Panc1 (cell line): ENCODE results near the gene CFAP45. TPM values are rescaled to one million over a fixed set of nuclear protein-coding genes. Genes with fewer than 3 reads are reported as not detected.

Experiments used
- ATAC-seq: fragments of 200-7000 bp; cut with Tn5 transposase; 2 replicates; pipeline ENCODE4 v1.9.1; 2020; ENCODE audit warnings: mild to moderate bottlenecking, moderate library complexity
- BruUV-seq: library from RNA; stranded (reverse); fragments of 400-500 nt; replicated peaks from 2 replicates; lab custom pipeline; 2021; lab: Mats Ljungman, UMichigan
- CTCF ChIA-PET: fragments of 300-600 bp; sonication (Branson Sonifier 250); formaldehyde crosslinking; loops from one replicate; lab custom pipeline; 2022; ENCODE audit warnings: antibody characterized with exemption; lab: Charles Lee
- POLR2A ChIA-PET: fragments of 300-600 bp; sonication (Branson Sonifier 250); formaldehyde crosslinking; loops from one replicate; lab custom pipeline; 2022; ENCODE audit warnings: antibody characterized with exemption; lab: Charles Lee
- DNase-seq: peaks from one replicate; pipeline ENCODE4 v3.0.0-alpha.2; 2010; ENCODE audit warnings: low read depth, low spot score
- H3K27ac ChIP-seq: 2 replicates; pipeline ENCODE4 v1.5.1; 2011; ENCODE audit warnings: mild to moderate bottlenecking, low read length, inconsistent platforms
- H3K27me3 ChIP-seq: fragments of 200-500 bp; sonication (Bioruptor generic); 2 replicates; pipeline ENCODE4 v1.6.0; 2014; ENCODE audit warnings: low read length, inconsistent platforms; ENCODE audit not compliant: control insufficient read depth, insufficient read depth
- H3K36me3 ChIP-seq: fragments of 200-500 bp; sonication (Bioruptor generic); 2 replicates; pipeline ENCODE4 v1.5.1; 2014; ENCODE audit warnings: inconsistent platforms, mild to moderate bottlenecking, low read length, moderate library complexity; ENCODE audit not compliant: control insufficient read depth, insufficient read depth
- H3K4me1 ChIP-seq: 2 replicates; pipeline ENCODE4 v1.5.1; 2011; ENCODE audit warnings: inconsistent platforms, mild to moderate bottlenecking, low read length, moderate library complexity; ENCODE audit not compliant: control insufficient read depth, insufficient read depth
- H3K4me3 ChIP-seq, 2 experiments: 2 replicates each; pipeline ENCODE4 v1.5.1; 2011 to 2012; ENCODE audit warnings: low read depth in 2 of 2, low read length in 2 of 2, mild to moderate bottlenecking in 2 of 2, inconsistent platforms in 1 of 2, moderate library complexity in 1 of 2
- H3K9me3 ChIP-seq: fragments of 200-500 bp; sonication (Bioruptor generic); 2 replicates; pipeline ENCODE4 v1.5.1; 2014; ENCODE audit warnings: low read depth, mild to moderate bottlenecking, inconsistent platforms, low read length, moderate library complexity; ENCODE audit not compliant: control insufficient read depth, insufficient read depth
- POLR2AphosphoS5 ChIP-seq: IDR thresholded peaks from 2 replicates; pipeline ENCODE4 v1.6.1; 2012; ENCODE audit warnings: mild to moderate bottlenecking, low read depth, low read length, moderate library complexity
- SIN3A ChIP-seq: IDR thresholded peaks from 2 replicates; pipeline ENCODE4 v1.6.1; 2012; ENCODE audit warnings: low read depth, mild to moderate bottlenecking, low read length, moderate library complexity, borderline replicate concordance; ENCODE audit not compliant: insufficient read depth
- TCF7L2 ChIP-seq: IDR thresholded peaks from 2 replicates; pipeline ENCODE4 v1.6.1; 2011; ENCODE audit warnings: mild to moderate bottlenecking, low read depth, low read length, inconsistent platforms
- in situ Hi-C: cut with HindIII; loops from 2 replicates; pipeline ENCODE4 v1.10.0; 2016; ENCODE audit warnings: low sequenced_read_pairs, low pct_unique_long_range_greater_than_20kb
- intact Hi-C: fragments of 100-400 bp; cut with micrococcal nuclease; formaldehyde crosslinking; loops from one replicate; pipeline ENCODE4 v1.10.0; 2022; ENCODE audit not compliant: unreplicated experiment
- total RNA-seq: library from RNA; stranded (reverse); gene quantifications from one replicate; pipeline ENCODE4 v1.2.1, GENCODE V29; 2021; ENCODE audit not compliant: unreplicated experiment
- TF ChIP-seq, protein P1 (sequence below), 2 experiments: IDR thresholded peaks; 2 replicates each; pipeline ENCODE4 v1.6.1; 2011 to 2012; ENCODE audit warnings: low read depth in 2 of 2, control low read depth in 1 of 2, low read length in 1 of 2, mild to moderate bottlenecking in 1 of 2, moderate library complexity in 1 of 2; ENCODE audit not compliant: insufficient read depth in 1 of 2
- TF ChIP-seq, protein P2 (sequence below): fragments of 450-650 bp; IDR thresholded peaks from 2 replicates; pipeline ENCODE4 v1.5.1; 2017; ENCODE audit warnings: mild to moderate bottlenecking

Gene CFAP45
- total RNA-seq, 1 experiment from 2014 or later = 1.6 TPM

DNA sequence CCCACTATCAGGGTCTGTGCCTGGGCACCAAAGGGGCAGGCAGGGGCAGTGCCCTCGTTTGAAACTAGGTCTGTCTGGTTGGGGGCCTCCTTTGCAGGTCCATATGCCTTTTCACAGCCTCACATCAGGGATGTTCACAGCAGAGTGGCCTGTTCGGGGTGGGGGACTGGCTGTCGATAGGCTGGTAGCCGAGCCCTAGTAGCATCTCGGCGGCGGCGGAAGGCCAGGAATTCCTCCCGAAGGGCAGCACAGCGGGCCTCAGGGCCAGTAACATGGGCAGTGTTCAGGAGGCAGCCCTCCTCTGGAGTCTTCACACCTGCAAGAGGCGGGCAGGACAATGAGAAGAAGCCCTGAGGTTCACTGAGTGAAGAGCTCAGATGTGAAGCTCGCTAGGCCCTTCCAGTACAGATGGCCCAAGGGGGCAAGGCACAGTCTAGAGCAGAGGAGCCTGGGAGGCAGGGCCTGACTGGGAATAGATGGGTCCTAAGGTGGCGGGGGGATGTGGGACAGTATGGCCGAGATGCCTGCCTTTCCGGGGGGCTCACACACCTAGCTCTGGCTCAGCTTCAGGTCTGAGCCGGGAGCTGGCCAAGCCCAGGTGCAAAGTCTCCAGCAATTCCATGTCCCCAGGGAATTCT lies 27.4 kb upstream of the CFAP45 start:
- Histone ChIP-seq H3K4me1 (peaks cover 17% of the 10 kb centered on the region), H3K9me3 (no peaks in the 10 kb centered on the region), H3K4me3 (no peak overlapping the region), H3K27ac (no peak overlapping the region; the same call in 1 of the 2 replicates), H3K36me3 (no peaks in the 10 kb centered on the region), H3K27me3 (no peaks in the 10 kb centered on the region)
- no peak for DNase-seq
- TF ChIP-seq SIN3A (no peak), TCF7L2 (no peak), POLR2AphosphoS5 (no peak)
- TF ChIP-seq, protein P1, sequence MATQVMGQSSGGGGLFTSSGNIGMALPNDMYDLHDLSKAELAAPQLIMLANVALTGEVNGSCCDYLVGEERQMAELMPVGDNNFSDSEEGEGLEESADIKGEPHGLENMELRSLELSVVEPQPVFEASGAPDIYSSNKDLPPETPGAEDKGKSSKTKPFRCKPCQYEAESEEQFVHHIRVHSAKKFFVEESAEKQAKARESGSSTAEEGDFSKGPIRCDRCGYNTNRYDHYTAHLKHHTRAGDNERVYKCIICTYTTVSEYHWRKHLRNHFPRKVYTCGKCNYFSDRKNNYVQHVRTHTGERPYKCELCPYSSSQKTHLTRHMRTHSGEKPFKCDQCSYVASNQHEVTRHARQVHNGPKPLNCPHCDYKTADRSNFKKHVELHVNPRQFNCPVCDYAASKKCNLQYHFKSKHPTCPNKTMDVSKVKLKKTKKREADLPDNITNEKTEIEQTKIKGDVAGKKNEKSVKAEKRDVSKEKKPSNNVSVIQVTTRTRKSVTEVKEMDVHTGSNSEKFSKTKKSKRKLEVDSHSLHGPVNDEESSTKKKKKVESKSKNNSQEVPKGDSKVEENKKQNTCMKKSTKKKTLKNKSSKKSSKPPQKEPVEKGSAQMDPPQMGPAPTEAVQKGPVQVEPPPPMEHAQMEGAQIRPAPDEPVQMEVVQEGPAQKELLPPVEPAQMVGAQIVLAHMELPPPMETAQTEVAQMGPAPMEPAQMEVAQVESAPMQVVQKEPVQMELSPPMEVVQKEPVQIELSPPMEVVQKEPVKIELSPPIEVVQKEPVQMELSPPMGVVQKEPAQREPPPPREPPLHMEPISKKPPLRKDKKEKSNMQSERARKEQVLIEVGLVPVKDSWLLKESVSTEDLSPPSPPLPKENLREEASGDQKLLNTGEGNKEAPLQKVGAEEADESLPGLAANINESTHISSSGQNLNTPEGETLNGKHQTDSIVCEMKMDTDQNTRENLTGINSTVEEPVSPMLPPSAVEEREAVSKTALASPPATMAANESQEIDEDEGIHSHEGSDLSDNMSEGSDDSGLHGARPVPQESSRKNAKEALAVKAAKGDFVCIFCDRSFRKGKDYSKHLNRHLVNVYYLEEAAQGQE (IDR thresholded peaks at IDR 0.05; ENCODE audit: insufficient read depth in 1 of 2, low read depth in 2 of 2, low read length in 1 of 2) = no peak
- TF ChIP-seq, protein P2, sequence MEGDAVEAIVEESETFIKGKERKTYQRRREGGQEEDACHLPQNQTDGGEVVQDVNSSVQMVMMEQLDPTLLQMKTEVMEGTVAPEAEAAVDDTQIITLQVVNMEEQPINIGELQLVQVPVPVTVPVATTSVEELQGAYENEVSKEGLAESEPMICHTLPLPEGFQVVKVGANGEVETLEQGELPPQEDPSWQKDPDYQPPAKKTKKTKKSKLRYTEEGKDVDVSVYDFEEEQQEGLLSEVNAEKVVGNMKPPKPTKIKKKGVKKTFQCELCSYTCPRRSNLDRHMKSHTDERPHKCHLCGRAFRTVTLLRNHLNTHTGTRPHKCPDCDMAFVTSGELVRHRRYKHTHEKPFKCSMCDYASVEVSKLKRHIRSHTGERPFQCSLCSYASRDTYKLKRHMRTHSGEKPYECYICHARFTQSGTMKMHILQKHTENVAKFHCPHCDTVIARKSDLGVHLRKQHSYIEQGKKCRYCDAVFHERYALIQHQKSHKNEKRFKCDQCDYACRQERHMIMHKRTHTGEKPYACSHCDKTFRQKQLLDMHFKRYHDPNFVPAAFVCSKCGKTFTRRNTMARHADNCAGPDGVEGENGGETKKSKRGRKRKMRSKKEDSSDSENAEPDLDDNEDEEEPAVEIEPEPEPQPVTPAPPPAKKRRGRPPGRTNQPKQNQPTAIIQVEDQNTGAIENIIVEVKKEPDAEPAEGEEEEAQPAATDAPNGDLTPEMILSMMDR = no peak
- ATAC-seq = no peak
- intact Hi-C loops (no loop called here), in situ Hi-C loops (no loop called here)
- BruUV-seq = no TSS peak
- POLR2A ChIA-PET = no interaction called here
- CTCF ChIA-PET = interaction anchor here (0.9 kb wide), 1 partner anchor 79 kb away, joined by 3 read pairs; no protein-coding TSS in a partner anchor

DNA sequence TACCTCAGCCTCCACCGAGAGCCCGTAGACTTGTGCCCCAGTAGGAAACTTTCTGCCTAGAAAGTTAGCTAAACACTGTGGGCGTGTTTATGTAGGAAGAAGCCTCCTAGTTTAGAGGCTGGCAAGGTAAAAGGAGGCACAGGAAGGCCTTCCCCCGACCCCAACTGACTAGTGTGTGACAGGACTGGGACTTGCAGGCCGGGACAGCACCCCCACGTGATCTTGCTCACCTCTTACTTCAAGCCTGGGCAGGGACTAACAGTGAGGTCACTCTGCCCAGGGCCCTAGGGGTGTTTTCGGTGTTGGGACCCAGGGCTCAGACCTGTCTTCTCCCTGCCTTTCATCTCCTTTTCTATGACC lies 25.7 kb upstream of the CFAP45 start:
- CTCF ChIA-PET = interaction anchor here (0.8 to 1.3 kb wide), 2 partner anchors 81 to 82 kb away, joined by 3 to 4 read pairs; no protein-coding TSS in a partner anchor
- Histone ChIP-seq H3K27ac (peak overlapping the region; percentile 87), H3K4me1 (peaks cover 32% of the 10 kb centered on the region), H3K27me3 (no peaks in the 10 kb centered on the region), H3K36me3 (no peaks in the 10 kb centered on the region), H3K4me3 (peak overlapping the region; percentile 81 to 96), H3K9me3 (no peaks in the 10 kb centered on the region)
- POLR2A ChIA-PET = no interaction called here
- TSS peak; percentile 97 for BruUV-seq
- intact Hi-C loops (no loop called here), in situ Hi-C loops (no loop called here)
- ATAC-seq = peak; percentile 0; the same call in 1 of the 2 replicates
- DNase-seq = no peak
- TF ChIP-seq, protein P1 (IDR thresholded peaks at IDR 0.05; ENCODE audit: insufficient read depth in 1 of 2, low read depth in 2 of 2, low read length in 1 of 2) = no peak
- TF ChIP-seq TCF7L2 = peak; percentile 50; the same call in 1 of the 2 replicates
